GM12891 (cell line): ENCODE measurements around the gene HDLBP.

ENCODE experiments used
- PAX5 ChIP-seq: IDR thresholded peaks from 2 replicates; pipeline ENCODE4 v1.6.1; 2011; ENCODE audit warnings: low read length, moderate library complexity, mild to moderate bottlenecking; ENCODE audit not compliant: insufficient read depth, severe bottlenecking
- POLR2A ChIP-seq: IDR thresholded peaks from 2 replicates; pipeline ENCODE4 v1.6.1; 2011; ENCODE audit warnings: low read depth, low read length, control low read depth
- POLR2AphosphoS5 ChIP-seq: IDR thresholded peaks from 2 replicates; pipeline ENCODE4 v1.6.1; 2011; ENCODE audit warnings: low read depth, low read length, control low read depth
- TAF1 ChIP-seq: IDR thresholded peaks from 2 replicates; pipeline ENCODE4 v1.6.1; 2011; ENCODE audit warnings: low read depth, low read length, control low read depth

- TF ChIP-seq POLR2AphosphoS5, result no peak
- TF ChIP-seq POLR2A, result no peak
- TF ChIP-seq TAF1, result no peak
- TF ChIP-seq PAX5, result no peak
Measured at GRCh38 chr2:241197947-241198346, 117.5 kb downstream of the HDLBP start.
